Renal cortical epithelial cell (primary cell): Measurements from ENCODE around the gene UQCRC1. TPM values are rescaled to one million over a fixed set of nuclear protein-coding genes. Genes with fewer than 3 reads are reported as not detected.

Source experiments
- DNase-seq: peaks from one replicate; pipeline ENCODE4 v3.0.0-alpha.2; 2011; ENCODE audit warnings: low read depth
- total RNA-seq: library from RNA; depleted of rRNA; stranded (reverse); fragments of >200 nt; gene quantifications from 2 replicates; pipeline ENCODE4 v1.2.3, GENCODE V29; 2014

The UQCRC1 gene
- total RNA-seq, 1 donor from 2014 or later: 618 TPM

GRCh38 chr3:48572517-48572916 is 36.9 kb downstream of the UQCRC1 start:
- DNase-seq: no peak

GRCh38 chr3:48571938-48572337 is 37.5 kb downstream of the UQCRC1 start:
- DNase-seq: no peak

- no peak for DNase-seq
Observed at GRCh38 chr3:48569808-48570450, 39.5 kb downstream of the UQCRC1 start.

GRCh38 chr3:48569400-48569799 is 40.0 kb downstream of the UQCRC1 start:
- no peak for DNase-seq

GRCh38 chr3:48568476-48568875 is 41.0 kb downstream of the UQCRC1 start:
- no peak for DNase-seq

GRCh38 chr3:48567500-48567899 is 41.9 kb downstream of the UQCRC1 start:
- no peak for DNase-seq

GRCh38 chr3:48567090-48567489 is 42.4 kb downstream of the UQCRC1 start:
- no peak for DNase-seq

GRCh38 chr3:48566401-48566760 is 43.1 kb downstream of the UQCRC1 start:
- DNase-seq: no peak

- DNase-seq: peak; percentile 61
Observed at GRCh38 chr3:48565591-48566400, 43.6 kb downstream of the UQCRC1 start.

- DNase-seq: no peak
Observed at GRCh38 chr3:48565186-48565585, 44.3 kb downstream of the UQCRC1 start.

GRCh38 chr3:48564667-48565066 is 44.8 kb downstream of the UQCRC1 start:
- no peak for DNase-seq

GRCh38 chr3:48564022-48564421 is 45.4 kb downstream of the UQCRC1 start:
- peak; percentile 67 for DNase-seq

GRCh38 chr3:48563382-48563918 is 46.0 kb downstream of the UQCRC1 start, which contains the start of gene UCN2:
Gene UCN2, minus strand, starts transcription at chr3:48563781. Its CDS starts 657 bp downstream, at chr3:48563124.
- DNase-seq: no peak

GRCh38 chr3:48562367-48563095 is 46.9 kb downstream of the UQCRC1 start:
- DNase-seq: no peak

- peak; percentile 53 for DNase-seq
Observed at GRCh38 chr3:48561045-48561736, 48.3 kb downstream of the UQCRC1 start.

- no peak for DNase-seq
Observed at GRCh38 chr3:48560648-48561018, 48.8 kb downstream of the UQCRC1 start.

- DNase-seq: no peak
Observed at GRCh38 chr3:48558493-48559134, 50.8 kb downstream of the UQCRC1 start.

- DNase-seq: peak; percentile 98
Observed at GRCh38 chr3:48556796-48557626, 52.4 kb downstream of the UQCRC1 start, which contains the start of gene PFKFB4. Gene PFKFB4, minus strand, starts transcription at chr3:48556803. Its CDS starts 26 bp downstream, at chr3:48556777.

GRCh38 chr3:48555949-48556795 is 53.3 kb downstream of the UQCRC1 start:
- no peak for DNase-seq
